HG03457 (cell line): ENCODE results near the gene PCK1.

Experiments
- ATAC-seq: cut with Tn5 transposase; IDR thresholded peaks from one replicate; pipeline ENCODE4 v1.9.1; 2021; ENCODE audit warnings: moderate number of reproducible peaks; ENCODE audit not compliant: unreplicated experiment

Gene PCK1

GRCh38 chr20:57576002-57576401, 15.1 kb downstream of the PCK1 start:
- ATAC-seq = no peak

- no peak for ATAC-seq
Observed at GRCh38 chr20:57576617-57577550, 16.0 kb downstream of the PCK1 start.

GRCh38 chr20:57577679-57578475, 17.0 kb downstream of the PCK1 start:
- ATAC-seq = no peak

- no peak for ATAC-seq
Observed at GRCh38 chr20:57578476-57579165, 17.7 kb downstream of the PCK1 start.

- no peak for ATAC-seq
Observed at GRCh38 chr20:57579331-57579897, 18.5 kb downstream of the PCK1 start.

- no peak for ATAC-seq
Observed at GRCh38 chr20:57579898-57580447, 19.1 kb downstream of the PCK1 start.

GRCh38 chr20:57580478-57581201, 19.7 kb downstream of the PCK1 start:
- ATAC-seq = no peak

GRCh38 chr20:57581202-57582028, 20.5 kb downstream of the PCK1 start:
- ATAC-seq = no peak

GRCh38 chr20:57582029-57582378, 21.1 kb downstream of the PCK1 start:
- ATAC-seq = no peak

- ATAC-seq = no peak
Observed at GRCh38 chr20:57582432-57583288, 21.8 kb downstream of the PCK1 start.

GRCh38 chr20:57583289-57584257, 22.7 kb downstream of the PCK1 start:
- ATAC-seq = no peak

GRCh38 chr20:57584768-57585461, 24.0 kb downstream of the PCK1 start:
- no peak for ATAC-seq

GRCh38 chr20:57585466-57586213, 24.7 kb downstream of the PCK1 start:
- ATAC-seq = no peak

GRCh38 chr20:57586370-57586793, 25.5 kb downstream of the PCK1 start:
- no peak for ATAC-seq

GRCh38 chr20:57586943-57587277, 26.0 kb downstream of the PCK1 start:
- ATAC-seq = no peak
